GM23248 (cell line): ENCODE data around the gene C2orf81. TPM values are rescaled to one million over a fixed set of nuclear protein-coding genes. Genes with fewer than 3 reads are reported as not detected.

Experiments
- DNase-seq: peaks from one replicate; pipeline ENCODE4 v3.0.0-alpha.2; 2015
- H2AFZ ChIP-seq: fragments of 200-600 bp; sonication (generic); 2 replicates; pipeline ENCODE4 v1.6.1; 2016; ENCODE audit warnings: antibody characterized with exemption
- H3F3A ChIP-seq: fragments of 200-600 bp; sonication (generic); 2 replicates; pipeline ENCODE4 v1.6.1; 2016; ENCODE audit warnings: mild to moderate bottlenecking, antibody characterized with exemption, mixed run types; ENCODE audit not compliant: insufficient read depth
- H3K27ac ChIP-seq: fragments of 200-600 bp; sonication (generic); 2 replicates; pipeline ENCODE4 v1.5.1; 2016; ENCODE audit warnings: mild to moderate bottlenecking
- H3K27me3 ChIP-seq: fragments of 200-600 bp; sonication (generic); replicated peaks from 2 replicates; pipeline ENCODE4 v1.6.1; 2016; ENCODE audit warnings: mild to moderate bottlenecking; ENCODE audit not compliant: insufficient read depth
- H3K36me3 ChIP-seq: fragments of 200-600 bp; sonication (generic); 2 replicates; pipeline ENCODE4 v1.6.1; 2016; ENCODE audit warnings: low read depth, mild to moderate bottlenecking
- H3K4me1 ChIP-seq: fragments of 200-600 bp; sonication (generic); 2 replicates; pipeline ENCODE4 v1.6.1; 2016; ENCODE audit warnings: mild to moderate bottlenecking; ENCODE audit not compliant: insufficient read depth
- H3K4me2 ChIP-seq: fragments of 200-600 bp; sonication (generic); one replicate; pipeline ENCODE4 v1.6.1; 2016; ENCODE audit warnings: mild to moderate bottlenecking; ENCODE audit not compliant: unreplicated experiment
- H3K4me3 ChIP-seq: fragments of 200-600 bp; sonication (generic); 2 replicates; pipeline ENCODE4 v1.5.1; 2016; ENCODE audit warnings: mild to moderate bottlenecking
- H3K79me2 ChIP-seq: fragments of 200-600 bp; sonication (generic); 2 replicates; pipeline ENCODE4 v1.6.1; 2016; ENCODE audit warnings: mild to moderate bottlenecking; ENCODE audit not compliant: insufficient read depth
- H3K9ac ChIP-seq: fragments of 200-600 bp; sonication (generic); 2 replicates; pipeline ENCODE4 v1.6.1; 2016; ENCODE audit warnings: mild to moderate bottlenecking
- H3K9me2 ChIP-seq: fragments of 200-600 bp; sonication (generic); 2 replicates; pipeline ENCODE4 v1.6.1; 2016; ENCODE audit warnings: mixed run types, mild to moderate bottlenecking, moderate library complexity; ENCODE audit not compliant: insufficient read depth
- H3K9me3 ChIP-seq: fragments of 200-600 bp; sonication (generic); one replicate; pipeline ENCODE4 v1.6.1; 2017; ENCODE audit warnings: low read depth
- H4K20me1 ChIP-seq: fragments of 200-600 bp; sonication (generic); 2 replicates; pipeline ENCODE4 v1.6.0; 2016; ENCODE audit not compliant: insufficient read depth
- EZH2 ChIP-seq: fragments of 200-600 bp; sonication (generic); IDR thresholded peaks from 2 replicates; pipeline ENCODE4 v1.6.1; 2018; ENCODE audit warnings: antibody characterized with exemption, mild to moderate bottlenecking; ENCODE audit not compliant: insufficient read depth, poor library complexity, severe bottlenecking
- EZH2phosphoT487 ChIP-seq: fragments of 200-600 bp; sonication (generic); IDR thresholded peaks from 2 replicates; pipeline ENCODE4 v1.6.1; 2018; ENCODE audit warnings: antibody characterized with exemption, moderate library complexity, mild to moderate bottlenecking, low read depth; ENCODE audit not compliant: insufficient read depth
- WGBS, 2 experiments: methylation state at CpG; one replicate each; pipeline ENCODE4 v1.1.6; 2015 to 2017; ENCODE audit warnings: low lambda C conversion rate in 2 of 2, low coverage in 1 of 2; ENCODE audit errors: missing lambda C conversion rate in 2 of 2; 5-methylcytosine and 5-hydroxymethylcytosine counted together
- in situ Hi-C: fragments of 300-500 bp; cut with MboI; formaldehyde crosslinking; loops from 2 replicates; pipeline ENCODE4 v1.15.0; 2020
- polyA plus RNA-seq: library from polyadenylated mRNA; unstranded; fragments of >200 nt; fragmentation: Nextera tagmentation; extraction: Ambion mirVana; gene quantifications from 2 replicates; pipeline ENCODE4 v1.2.1, GENCODE V29; 2016
- total RNA-seq: library from RNA; depleted of rRNA; stranded (reverse); fragments of >200 nt; shearing (Covaris generic); gene quantifications from 2 replicates; pipeline ENCODE4 v1.2.3, GENCODE V29; 2014

C2orf81 gene
- total and polyA plus RNA-seq, 2 experiments from 2014 or later = 3.5 to 6.0 TPM

- peaks cover 7% of the 10 kb centered on the region for H3F3A ChIP-seq
- H3K4me3 ChIP-seq = peak overlapping the region; percentile 87
- H3K4me2 ChIP-seq = peak overlapping the region; percentile 93
- no peak for TF ChIP-seq EZH2
- TF ChIP-seq EZH2phosphoT487 = no peak
- 0 to 1% methylated on average over 10 of the region's 10 CpGs for whole genome bisulfite sequencing, 2 experiments
- H3K9ac ChIP-seq = peak overlapping the region; percentile 84
- H3K9me2 ChIP-seq = no peaks in the 10 kb centered on the region
- H3K27ac ChIP-seq = peak overlapping the region; percentile 60
- in situ Hi-C loops = no loop called here
- no peaks in the 10 kb centered on the region for H3K9me3 ChIP-seq
- peaks cover 9% of the 10 kb centered on the region for H3K4me1 ChIP-seq
- H3K79me2 ChIP-seq = peaks cover 45% of the 10 kb centered on the region
- no peaks in the 10 kb centered on the region for H3K27me3 ChIP-seq
- no peaks in the 10 kb centered on the region; the same call in 1 of the 2 replicates for H3K36me3 ChIP-seq
- peak; percentile 48 for DNase-seq
- H2AFZ ChIP-seq = peak overlapping the region; percentile 23; the same call in 1 of the 2 replicates
- H4K20me1 ChIP-seq = no peaks in the 10 kb centered on the region
Measured at GRCh38 chr2:74458938-74459363, 37.5 kb upstream of the C2orf81 start.

- Histone ChIP-seq H3K4me1 (peaks cover 9% of the 10 kb centered on the region), H3F3A (peaks cover 7% of the 10 kb centered on the region), H3K36me3 (no peaks in the 10 kb centered on the region; the same call in 1 of the 2 replicates), H3K9me2 (no peaks in the 10 kb centered on the region), H3K4me3 (peak within 1 kb of the TSS; percentile 87), H3K4me2 (peak within 1 kb of the TSS; percentile 95), H3K9me3 (no peaks in the 10 kb centered on the region), H2AFZ (peak within 1 kb of the TSS; percentile 91), H4K20me1 (no peaks in the 10 kb centered on the region), H3K9ac (peak within 1 kb of the TSS; percentile 84), H3K79me2 (peaks cover 40% of the 10 kb centered on the region), H3K27ac (peak within 1 kb of the TSS; percentile 73), H3K27me3 (no peaks in the 10 kb centered on the region)
- WGBS, 2 experiments = 0 to 1% methylated on average over 36 to 38 of the region's 38 CpGs
- peak; percentile 99 for DNase-seq
- no peak for TF ChIP-seq EZH2
- TF ChIP-seq EZH2phosphoT487 = no peak
- in situ Hi-C loops = no loop called here
Measured at GRCh38 chr2:74458132-74458937, 36.9 kb upstream of the C2orf81 start, which contains the start of gene WBP1. WBP1 (plus strand) TSS chr2:74458438; CDS start chr2:74458603, 165 bp downstream.

- peak overlapping the region; percentile 73 for H3K27ac ChIP-seq
- H3K9me2 ChIP-seq = no peaks in the 10 kb centered on the region
- peak; percentile 77 for DNase-seq
- in situ Hi-C loops = no loop called here
- H3K36me3 ChIP-seq = no peaks in the 10 kb centered on the region; the same call in 1 of the 2 replicates
- peak overlapping the region; percentile 91 for H2AFZ ChIP-seq
- peak overlapping the region; percentile 95 for H3K4me2 ChIP-seq
- TF ChIP-seq EZH2phosphoT487 (no peak), EZH2 (no peak)
- peaks cover 7% of the 10 kb centered on the region for H3F3A ChIP-seq
- WGBS, 2 experiments = 2 to 3% methylated on average over 31 to 37 of the region's 46 CpGs
- peak overlapping the region; percentile 84 for H3K4me3 ChIP-seq
- H4K20me1 ChIP-seq = no peaks in the 10 kb centered on the region
- H3K9ac ChIP-seq = peak overlapping the region; percentile 80
- H3K9me3 ChIP-seq = no peaks in the 10 kb centered on the region
- peaks cover 33% of the 10 kb centered on the region for H3K79me2 ChIP-seq
- H3K27me3 ChIP-seq = no peaks in the 10 kb centered on the region
- H3K4me1 ChIP-seq = peaks cover 9% of the 10 kb centered on the region
Measured at GRCh38 chr2:74457549-74458131, 36.2 kb upstream of the C2orf81 start.

GRCh38 chr2:74457129-74457548, 35.7 kb upstream of the C2orf81 start:
- Histone ChIP-seq H3K9me2 (no peaks in the 10 kb centered on the region), H3K9ac (peak overlapping the region; percentile 80), H3F3A (peaks cover 7% of the 10 kb centered on the region; the same call in 1 of the 2 replicates), H3K79me2 (peaks cover 30% of the 10 kb centered on the region), H2AFZ (peak overlapping the region; percentile 91; the same call in 1 of the 2 replicates), H3K4me2 (peak overlapping the region; percentile 95), H3K9me3 (no peaks in the 10 kb centered on the region), H4K20me1 (no peaks in the 10 kb centered on the region), H3K4me1 (peaks cover 9% of the 10 kb centered on the region), H3K4me3 (peak overlapping the region; percentile 84), H3K27ac (peak overlapping the region; percentile 73), H3K27me3 (no peaks in the 10 kb centered on the region), H3K36me3 (no peaks in the 10 kb centered on the region; the same call in 1 of the 2 replicates)
- DNase-seq = no peak
- in situ Hi-C loops = no loop called here
- WGBS, 2 experiments = 1 to 2% methylated on average over 26 to 27 of the region's 27 CpGs
- TF ChIP-seq EZH2phosphoT487 (no peak), EZH2 (no peak)
